Measurements from ENCODE around the gene VWDE. TPM values are rescaled to one million over a fixed set of nuclear protein-coding genes. Genes with fewer than 3 reads are reported as not detected.

The VWDE gene
- total RNA-seq, 1 donor from 2014 or later, result not detected

DNA sequence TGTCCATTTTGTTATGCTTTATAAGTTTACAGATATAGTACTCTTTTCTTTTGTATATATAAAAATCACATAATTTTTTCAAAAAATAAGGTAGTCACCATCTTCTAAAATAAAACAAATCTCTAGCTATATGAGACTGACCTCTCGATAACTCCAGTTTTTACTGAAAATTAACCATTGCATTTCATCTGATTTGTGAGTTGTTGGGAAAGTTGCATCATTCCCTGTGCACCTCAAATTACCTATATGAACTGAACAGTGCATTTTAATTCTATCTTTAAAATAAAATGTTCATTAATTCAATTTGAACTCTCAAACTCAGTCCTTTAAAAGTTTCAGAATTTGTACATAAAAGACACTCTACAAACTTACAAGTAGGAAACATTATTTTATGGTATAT, 86.0 kb downstream of the VWDE start:
- DNase-seq (ENCODE audit: low read depth, low spot score), result no peak
- Mint-ChIP-seq H3K27me3 (ENCODE audit: low read depth) (no peaks in the 10 kb centered on the region), H3K9me3 (no peaks in the 10 kb centered on the region), H3K4me3 (no peak overlapping the region), H3K36me3 (ENCODE audit: low read depth) (no peaks in the 10 kb centered on the region), H3K27ac (ENCODE audit: unreplicated experiment) (no peak overlapping the region), H3K4me1 (no peaks in the 10 kb centered on the region)
- TF ChIP-seq, protein P1, sequence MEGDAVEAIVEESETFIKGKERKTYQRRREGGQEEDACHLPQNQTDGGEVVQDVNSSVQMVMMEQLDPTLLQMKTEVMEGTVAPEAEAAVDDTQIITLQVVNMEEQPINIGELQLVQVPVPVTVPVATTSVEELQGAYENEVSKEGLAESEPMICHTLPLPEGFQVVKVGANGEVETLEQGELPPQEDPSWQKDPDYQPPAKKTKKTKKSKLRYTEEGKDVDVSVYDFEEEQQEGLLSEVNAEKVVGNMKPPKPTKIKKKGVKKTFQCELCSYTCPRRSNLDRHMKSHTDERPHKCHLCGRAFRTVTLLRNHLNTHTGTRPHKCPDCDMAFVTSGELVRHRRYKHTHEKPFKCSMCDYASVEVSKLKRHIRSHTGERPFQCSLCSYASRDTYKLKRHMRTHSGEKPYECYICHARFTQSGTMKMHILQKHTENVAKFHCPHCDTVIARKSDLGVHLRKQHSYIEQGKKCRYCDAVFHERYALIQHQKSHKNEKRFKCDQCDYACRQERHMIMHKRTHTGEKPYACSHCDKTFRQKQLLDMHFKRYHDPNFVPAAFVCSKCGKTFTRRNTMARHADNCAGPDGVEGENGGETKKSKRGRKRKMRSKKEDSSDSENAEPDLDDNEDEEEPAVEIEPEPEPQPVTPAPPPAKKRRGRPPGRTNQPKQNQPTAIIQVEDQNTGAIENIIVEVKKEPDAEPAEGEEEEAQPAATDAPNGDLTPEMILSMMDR (conservative IDR thresholded peaks at IDR 0.05), result no peak

DNA sequence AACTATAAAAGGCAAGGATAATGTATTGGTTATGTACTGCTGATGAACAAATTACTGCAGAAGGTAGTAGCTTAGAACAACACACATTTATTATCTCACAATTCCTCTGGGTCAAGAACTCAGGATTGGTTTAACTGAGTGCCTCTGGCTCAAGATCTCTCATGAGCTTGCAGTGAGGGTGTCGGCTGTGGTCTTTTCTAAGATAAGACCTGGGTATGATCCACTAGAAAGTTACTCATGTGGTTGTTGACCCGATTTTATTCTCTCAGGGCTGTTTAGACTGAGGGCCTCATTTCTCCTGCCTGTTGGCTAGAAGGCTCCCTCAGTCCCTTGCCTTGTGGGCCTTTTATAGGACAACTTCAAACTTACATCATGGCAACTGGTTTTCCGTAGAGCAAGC, 86.7 kb downstream of the VWDE start:
- no peaks in the 10 kb centered on the region for H3K4me1 Mint-ChIP-seq
- DNase-seq (ENCODE audit: low read depth, low spot score), result no peak
- TF ChIP-seq, protein P1 (conservative IDR thresholded peaks at IDR 0.05), result no peak
- no peak overlapping the region for H3K4me3 Mint-ChIP-seq
- H3K27ac Mint-ChIP-seq (ENCODE audit: unreplicated experiment), result no peak overlapping the region
- H3K27me3 Mint-ChIP-seq (ENCODE audit: low read depth), result no peaks in the 10 kb centered on the region
- H3K36me3 Mint-ChIP-seq (ENCODE audit: low read depth), result no peaks in the 10 kb centered on the region
- H3K9me3 Mint-ChIP-seq, result no peaks in the 10 kb centered on the region

DNA sequence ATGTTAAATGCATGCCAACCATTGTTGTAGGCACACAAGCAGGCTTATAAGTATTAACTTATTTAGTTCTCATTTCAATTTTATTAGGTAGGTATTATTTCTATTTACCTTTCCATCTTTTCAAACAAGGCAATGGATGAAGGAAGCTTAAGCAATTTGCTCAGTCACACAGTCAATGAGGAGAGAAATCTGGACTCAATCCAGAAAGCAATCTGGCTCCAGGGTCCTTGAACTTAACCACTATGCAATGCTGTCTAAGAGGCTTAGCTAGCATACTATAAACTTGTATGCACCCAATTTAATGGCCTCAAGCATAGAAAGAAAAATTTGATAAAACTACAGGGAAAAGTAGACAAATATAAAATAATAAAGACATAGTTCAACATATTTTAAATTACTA, 88.6 kb downstream of the VWDE start:
- H3K9me3 Mint-ChIP-seq, result no peaks in the 10 kb centered on the region
- no peaks in the 10 kb centered on the region for H3K36me3 Mint-ChIP-seq (ENCODE audit: low read depth)
- TF ChIP-seq, protein P1 (conservative IDR thresholded peaks at IDR 0.05), result no peak
- no peak for DNase-seq (ENCODE audit: low read depth, low spot score)
- no peaks in the 10 kb centered on the region for H3K4me1 Mint-ChIP-seq
- no peak overlapping the region for H3K27ac Mint-ChIP-seq (ENCODE audit: unreplicated experiment)
- H3K4me3 Mint-ChIP-seq, result no peak overlapping the region
- no peaks in the 10 kb centered on the region for H3K27me3 Mint-ChIP-seq (ENCODE audit: low read depth)

DNA sequence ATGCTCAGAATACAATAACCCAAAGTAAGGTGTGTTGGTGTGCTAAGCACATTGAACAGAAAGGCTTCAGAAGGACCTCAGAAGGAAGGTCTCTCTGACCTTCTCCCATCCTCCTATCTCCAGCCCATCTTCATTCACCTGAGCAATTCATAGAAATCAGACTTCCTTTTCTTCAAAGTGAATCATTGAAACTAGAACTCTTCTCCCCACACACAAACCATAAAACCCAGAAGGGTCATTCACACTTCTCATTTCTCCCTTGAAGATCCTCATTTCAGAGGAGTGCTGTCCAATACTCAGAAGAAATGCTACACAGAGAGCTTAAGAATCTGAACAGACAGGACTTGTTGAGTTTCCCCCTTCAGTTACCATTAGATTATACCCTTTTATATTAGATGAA, 89.5 kb downstream of the VWDE start:
- TF ChIP-seq, protein P1 (conservative IDR thresholded peaks at IDR 0.05), result no peak
- Mint-ChIP-seq H3K9me3 (no peaks in the 10 kb centered on the region), H3K36me3 (ENCODE audit: low read depth) (no peaks in the 10 kb centered on the region), H3K27me3 (ENCODE audit: low read depth) (no peaks in the 10 kb centered on the region), H3K4me3 (no peak overlapping the region), H3K4me1 (no peaks in the 10 kb centered on the region), H3K27ac (ENCODE audit: unreplicated experiment) (no peak overlapping the region)
- DNase-seq (ENCODE audit: low read depth, low spot score), result no peak

DNA sequence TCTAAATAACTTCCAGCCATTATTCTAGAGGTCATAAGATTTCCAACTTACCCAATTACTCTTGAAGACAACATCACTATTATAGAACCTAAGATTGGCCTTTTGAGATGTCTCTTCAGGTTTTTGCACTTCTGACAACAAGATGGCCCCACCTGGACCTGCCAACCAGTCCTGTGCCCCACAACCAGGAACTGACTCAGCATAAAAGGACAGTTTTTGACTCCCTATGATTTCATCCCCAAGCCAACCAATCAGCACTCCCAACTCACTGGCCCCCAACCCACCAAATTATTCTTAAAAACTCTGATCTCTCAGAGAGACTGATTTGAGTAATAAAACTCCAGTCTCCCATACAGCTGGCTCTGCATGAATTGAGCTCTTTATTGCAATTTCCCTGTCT, 98.2 kb downstream of the VWDE start:
- H3K27me3 Mint-ChIP-seq (ENCODE audit: low read depth), result no peaks in the 10 kb centered on the region
- no peaks in the 10 kb centered on the region for H3K36me3 Mint-ChIP-seq (ENCODE audit: low read depth)

More for the DNA sequence above, 98.2 kb downstream of the VWDE start:
- Mint-ChIP-seq H3K27ac (ENCODE audit: unreplicated experiment) (no peak overlapping the region), H3K4me1 (no peaks in the 10 kb centered on the region), H3K9me3 (no peaks in the 10 kb centered on the region), H3K4me3 (no peak overlapping the region)
- TF ChIP-seq, protein P1 (conservative IDR thresholded peaks at IDR 0.05), result no peak
- no peak for DNase-seq (ENCODE audit: low read depth, low spot score)
